Activated B cell treated with CpG ODN at 0.5 μM for 24 hours (primary cell): ENCODE results near the gene ADARB1. TPM values are rescaled to one million over a fixed set of nuclear protein-coding genes. Genes with fewer than 3 reads are reported as not detected.

ENCODE experiments used
- ATAC-seq: fragments of 200-7000 bp; cut with Tn5 transposase; one replicate; pipeline ENCODE4 v1.10.0; 2021; ENCODE audit warnings: low read depth, mild to moderate bottlenecking, moderate library complexity
- CTCF ChIA-PET: fragments of 350-600 bp; sonication (Branson Sonifier 250); formaldehyde crosslinking; loops from one replicate; lab custom pipeline; 2021; ENCODE audit warnings: antibody characterized with exemption; lab: Charles Lee
- POLR2A ChIA-PET: fragments of 350-600 bp; sonication (Branson Sonifier 250); formaldehyde crosslinking; loops from one replicate; lab custom pipeline; 2021; ENCODE audit warnings: antibody characterized with exemption; lab: Charles Lee
- DNase-seq: peaks from one replicate; pipeline ENCODE4 v3.0.0; 2022
- H3K27ac Mint-ChIP-seq: one replicate; pipeline ENCODE4 v1.8.0; 2020; ENCODE audit warnings: mixed read lengths
- H3K27me3 Mint-ChIP-seq: one replicate; pipeline ENCODE4 v1.8.0; 2021; ENCODE audit warnings: mixed read lengths
- H3K36me3 Mint-ChIP-seq: one replicate; pipeline ENCODE4 v1.8.0; 2021; ENCODE audit warnings: low read depth, mixed read lengths
- H3K4me1 Mint-ChIP-seq: one replicate; pipeline ENCODE4 v1.8.0; 2021; ENCODE audit warnings: mixed read lengths
- H3K4me3 Mint-ChIP-seq: one replicate; pipeline ENCODE4 v1.8.0; 2020; ENCODE audit warnings: mild to moderate bottlenecking, mixed read lengths
- H3K9me3 Mint-ChIP-seq: one replicate; pipeline ENCODE4 v1.8.0; 2020; ENCODE audit warnings: mixed read lengths
- intact Hi-C: fragments of 100-400 bp; cut with micrococcal nuclease; formaldehyde crosslinking; loops from one replicate; pipeline ENCODE4 v1.15.1; 2024
- total RNA-seq: library from RNA; stranded (reverse); gene quantifications from 2 replicates; pipeline ENCODE4 v1.2.3, GENCODE V29; 2022
- TF ChIP-seq, protein P1 (sequence below): fragments of 200-600 bp; IDR thresholded peaks from one replicate; pipeline ENCODE4 v1.8.0; 2022; ENCODE audit warnings: antibody characterized with exemption, mild to moderate bottlenecking

ADARB1 gene
- total RNA-seq, 1 donor from 2014 or later = 22.6 TPM

GRCh38 chr21:45209685-45210284 lies 135.4 kb downstream of the ADARB1 start:
- Mint-ChIP-seq H3K27me3 (no peaks in the 10 kb centered on the region), H3K36me3 (peaks cover 55% of the 10 kb centered on the region), H3K4me1 (peaks cover 37% of the 10 kb centered on the region), H3K9me3 (no peaks in the 10 kb centered on the region), H3K27ac (no peak overlapping the region), H3K4me3 (peak overlapping the region; percentile 3)
- intact Hi-C loops = loop anchor here (2.0 kb wide), 1 partner anchor 57 kb away; no protein-coding TSS in a partner anchor
- ChIA-PET CTCF (no interaction called here), POLR2A (interaction anchor here (0.5 kb wide), 1 partner anchor 78 kb away, joined by 5 read pairs; the partner anchor contains the start of gene POFUT2)
- ATAC-seq = peak; percentile 80
- TF ChIP-seq, protein P1, sequence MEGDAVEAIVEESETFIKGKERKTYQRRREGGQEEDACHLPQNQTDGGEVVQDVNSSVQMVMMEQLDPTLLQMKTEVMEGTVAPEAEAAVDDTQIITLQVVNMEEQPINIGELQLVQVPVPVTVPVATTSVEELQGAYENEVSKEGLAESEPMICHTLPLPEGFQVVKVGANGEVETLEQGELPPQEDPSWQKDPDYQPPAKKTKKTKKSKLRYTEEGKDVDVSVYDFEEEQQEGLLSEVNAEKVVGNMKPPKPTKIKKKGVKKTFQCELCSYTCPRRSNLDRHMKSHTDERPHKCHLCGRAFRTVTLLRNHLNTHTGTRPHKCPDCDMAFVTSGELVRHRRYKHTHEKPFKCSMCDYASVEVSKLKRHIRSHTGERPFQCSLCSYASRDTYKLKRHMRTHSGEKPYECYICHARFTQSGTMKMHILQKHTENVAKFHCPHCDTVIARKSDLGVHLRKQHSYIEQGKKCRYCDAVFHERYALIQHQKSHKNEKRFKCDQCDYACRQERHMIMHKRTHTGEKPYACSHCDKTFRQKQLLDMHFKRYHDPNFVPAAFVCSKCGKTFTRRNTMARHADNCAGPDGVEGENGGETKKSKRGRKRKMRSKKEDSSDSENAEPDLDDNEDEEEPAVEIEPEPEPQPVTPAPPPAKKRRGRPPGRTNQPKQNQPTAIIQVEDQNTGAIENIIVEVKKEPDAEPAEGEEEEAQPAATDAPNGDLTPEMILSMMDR = no peak
- DNase-seq = no peak

DNA sequence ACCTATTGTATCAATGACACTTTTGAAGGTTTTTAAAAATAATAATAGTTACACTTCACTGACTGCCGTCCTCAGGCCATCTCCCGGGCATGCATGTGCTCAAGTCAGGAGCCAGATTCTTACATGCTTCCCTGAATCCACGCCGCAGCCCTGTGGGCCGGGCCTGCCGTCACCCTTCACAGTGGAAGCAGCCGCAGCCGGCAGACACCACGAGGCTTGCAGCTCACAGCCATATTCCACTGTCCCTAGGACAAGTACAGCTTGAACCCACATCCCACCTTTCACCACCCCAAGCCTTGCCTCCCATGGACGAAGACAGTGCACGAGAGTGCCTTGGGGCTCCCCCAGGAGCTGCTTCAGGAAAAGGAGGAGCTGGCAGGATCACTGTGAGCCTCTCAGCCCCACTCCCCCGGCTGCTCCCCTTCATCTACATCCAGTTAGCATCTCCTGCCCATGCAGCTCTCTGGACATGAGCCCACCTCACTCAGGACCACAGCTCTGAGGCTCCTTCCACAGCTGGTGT lies 136.1 kb downstream of the ADARB1 start:
- H3K36me3 Mint-ChIP-seq = peaks cover 49% of the 10 kb centered on the region
- ChIA-PET POLR2A (no interaction called here), CTCF (no interaction called here)
- H3K27ac Mint-ChIP-seq = no peak overlapping the region
- H3K4me3 Mint-ChIP-seq = no peak overlapping the region
- DNase-seq = no peak
- intact Hi-C loops = loop anchor here (2.0 kb wide), 1 partner anchor 58 kb away; no protein-coding TSS in a partner anchor
- H3K4me1 Mint-ChIP-seq = peaks cover 37% of the 10 kb centered on the region
- ATAC-seq = no peak
- H3K27me3 Mint-ChIP-seq = no peaks in the 10 kb centered on the region
- TF ChIP-seq, protein P1 = no peak
- no peaks in the 10 kb centered on the region for H3K9me3 Mint-ChIP-seq

DNA sequence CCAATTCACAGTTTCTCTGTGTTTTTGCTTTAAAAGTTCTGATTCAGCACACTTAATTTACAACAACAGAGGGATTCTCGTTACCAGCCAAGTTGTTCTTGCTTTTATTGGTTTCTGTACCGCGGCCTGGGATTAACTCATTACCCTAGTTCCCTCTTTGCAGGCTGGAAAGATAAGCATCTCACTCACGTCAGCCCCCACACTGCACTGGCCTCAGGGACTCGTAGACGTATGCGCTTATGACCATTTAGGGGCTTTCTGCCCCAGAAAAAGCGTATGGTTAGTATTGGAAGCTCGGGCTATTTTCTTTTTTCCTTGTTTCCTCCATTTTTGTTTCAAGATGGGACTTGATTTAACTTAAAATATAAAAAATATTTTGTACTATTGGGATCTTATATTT lies 137.3 kb downstream of the ADARB1 start:
- DNase-seq (no peak), ATAC-seq (no peak)
- TF ChIP-seq, protein P1 = no peak
- H3K9me3 Mint-ChIP-seq = no peaks in the 10 kb centered on the region
- H3K27ac Mint-ChIP-seq = no peak overlapping the region
- intact Hi-C loops = loop anchor here (2.0 kb wide), 1 partner anchor 59 kb away; no protein-coding TSS in a partner anchor
- H3K27me3 Mint-ChIP-seq = no peaks in the 10 kb centered on the region
- ChIA-PET CTCF (no interaction called here), POLR2A (no interaction called here)
- H3K36me3 Mint-ChIP-seq = peaks cover 50% of the 10 kb centered on the region
- H3K4me3 Mint-ChIP-seq = no peak overlapping the region
- peaks cover 37% of the 10 kb centered on the region for H3K4me1 Mint-ChIP-seq

GRCh38 chr21:45213392-45213791 lies 139.0 kb downstream of the ADARB1 start:
- peaks cover 51% of the 10 kb centered on the region for H3K36me3 Mint-ChIP-seq
- no peak overlapping the region for H3K27ac Mint-ChIP-seq
- peaks cover 4% of the 10 kb centered on the region for H3K9me3 Mint-ChIP-seq
- H3K4me3 Mint-ChIP-seq = no peak overlapping the region
- ChIA-PET CTCF (no interaction called here), POLR2A (no interaction called here)
- peaks cover 24% of the 10 kb centered on the region for H3K4me1 Mint-ChIP-seq
- ATAC-seq (no peak), DNase-seq (no peak)
- TF ChIP-seq, protein P1 = no peak
- intact Hi-C loops = no loop called here
- H3K27me3 Mint-ChIP-seq = no peaks in the 10 kb centered on the region

DNA sequence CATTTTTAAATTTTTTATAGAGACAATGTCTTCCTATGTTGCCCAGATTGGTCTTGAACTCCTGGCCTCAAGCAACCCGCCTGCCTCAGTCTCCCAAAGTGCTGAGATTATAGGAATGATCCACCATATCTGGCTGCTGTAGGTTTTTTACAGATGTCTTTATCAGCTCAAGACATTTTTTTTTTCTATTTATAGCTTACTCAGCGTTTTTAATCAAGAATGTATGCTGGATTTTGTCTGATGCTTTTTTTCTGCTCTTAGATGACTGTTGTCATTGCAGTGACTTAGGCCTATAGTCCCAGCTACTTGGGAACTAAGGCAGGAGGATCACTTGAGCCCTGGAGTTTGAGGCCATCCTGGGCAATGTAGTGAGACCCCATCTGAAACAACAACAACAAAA lies 140.8 kb downstream of the ADARB1 start:
- TF ChIP-seq, protein P1 = no peak
- ATAC-seq = no peak
- peaks cover 4% of the 10 kb centered on the region for H3K9me3 Mint-ChIP-seq
- ChIA-PET CTCF (interaction anchor here (0.5 kb wide), 1 partner anchor 455 kb away, joined by 3 read pairs; no protein-coding TSS in a partner anchor), POLR2A (no interaction called here)
- H3K36me3 Mint-ChIP-seq = peaks cover 59% of the 10 kb centered on the region
- intact Hi-C loops = no loop called here
- no peaks in the 10 kb centered on the region for H3K27me3 Mint-ChIP-seq
- no peak overlapping the region for H3K4me3 Mint-ChIP-seq
- peaks cover 6% of the 10 kb centered on the region for H3K4me1 Mint-ChIP-seq
- H3K27ac Mint-ChIP-seq = no peak overlapping the region
- DNase-seq = no peak
